K562 (cell line): ENCODE data around the gene CALU. TPM values are rescaled to one million over a fixed set of nuclear protein-coding genes. Genes with fewer than 3 reads are reported as not detected.

Source experiments
- KLF10 ChIP-seq: fragments of 250-450 bp; sonication (Bioruptor Pico); IDR thresholded peaks from 2 replicates; pipeline ENCODE4 v1.6.1; 2021; ENCODE audit warnings: matching md5 sums
- MTA2 ChIP-seq: fragments of 450-650 bp; IDR thresholded peaks from 2 replicates; pipeline ENCODE4 v1.6.1; 2016; ENCODE audit warnings: low read depth
- SIX5 ChIP-seq, 2 experiments: IDR thresholded peaks; 2 replicates each; pipeline ENCODE4 v1.6.1; 2011; ENCODE audit warnings: low read length in 2 of 2, borderline replicate concordance in 1 of 2, low read depth in 1 of 2, mild to moderate bottlenecking in 1 of 2, moderate library complexity in 1 of 2; ENCODE audit not compliant: insufficient read depth in 1 of 2
- TFAM ChIP-seq: fragments of 250-450 bp; sonication (Bioruptor Pico); conservative IDR thresholded peaks from 2 replicates; pipeline ENCODE4 v1.5.0; 2021; ENCODE audit warnings: mild to moderate bottlenecking, moderate library complexity
- ZNF133 ChIP-seq: fragments of 250-450 bp; sonication (Bioruptor Pico); IDR thresholded peaks from 2 replicates; pipeline ENCODE4 v1.4.0; 2020; ENCODE audit warnings: mild to moderate bottlenecking
- ZNF140 ChIP-seq: fragments of 250-450 bp; sonication (Bioruptor Pico); IDR thresholded peaks from 2 replicates; pipeline ENCODE4 v1.8.0; 2021; ENCODE audit warnings: moderate library complexity, mild to moderate bottlenecking, inconsistent platforms
- ZNF408 ChIP-seq: fragments of 250-450 bp; sonication (Bioruptor Pico); IDR thresholded peaks from 2 replicates; pipeline ENCODE4 v1.4.0; 2020; ENCODE audit warnings: low read depth, mild to moderate bottlenecking, moderate library complexity
- polyA plus RNA-seq, 8 experiments: library from polyadenylated mRNA; depleted of rRNA in 4 of 8; stranded (reverse) in 5 of 8; unstranded in 3 of 8; fragments of >200 nt; fragmentation: Nextera tagmentation in 2 of 8; fragmentation: Illumina TruSeq in 1 of 8; extraction: Ambion mirVana in 2 of 8; extraction: Trizol in 1 of 8; gene quantifications; 2 replicates each; pipeline versions ENCODE4 v1.2.1 to v1.2.3, GENCODE V29; 2011 to 2014; ENCODE audit warnings: inconsistent platforms in 1 of 8, missing spikeins in 1 of 8
- total RNA-seq, 7 experiments: library from RNA; depleted of rRNA in 6 of 7; stranded (reverse); fragments of >200 nt in 6 of 7; fragmentation: Illumina TruSeq in 2 of 7; extraction: Trizol in 2 of 7; gene quantifications; 2 replicates each; pipeline versions ENCODE4 v1.2.1 to v1.2.3, GENCODE V29; 2011 to 2021; ENCODE audit warnings: low replicate concordance in 1 of 7
- TF ChIP-seq, protein P1 (sequence below): fragments of 450-650 bp; IDR thresholded peaks from 2 replicates; pipeline ENCODE4 v1.6.1; 2016; ENCODE audit warnings: mild to moderate bottlenecking
- TF ChIP-seq, protein P2 (sequence below): fragments of 250-450 bp; sonication (Bioruptor Pico); IDR thresholded peaks from 2 replicates; pipeline ENCODE4 v1.6.1; 2021; ENCODE audit warnings: mild to moderate bottlenecking
- TF ChIP-seq, protein P3 (sequence below): fragments of 250-450 bp; sonication (Bioruptor Pico); IDR thresholded peaks from 2 replicates; pipeline ENCODE4 v1.8.0; 2022; ENCODE audit warnings: moderate library complexity, mild to moderate bottlenecking, inconsistent platforms
- TF ChIP-seq, protein P4 (sequence below): fragments of 250-450 bp; sonication (Bioruptor Pico); IDR thresholded peaks from 2 replicates; pipeline ENCODE4 v1.5.0; 2021; ENCODE audit warnings: mild to moderate bottlenecking, borderline replicate concordance
- TF ChIP-seq, protein P5 (sequence below): sonication (generic); formaldehyde crosslinking; IDR thresholded peaks from 2 replicates; pipeline ENCODE4 v1.8.1; 2023; ENCODE audit warnings: missing genetic modification reagents, mild to moderate bottlenecking, borderline replicate concordance

The CALU gene
- total and polyA plus RNA-seq, 9 of the 15 experiments (the other 6 are each of a cell fraction or from before 2014, with no cell fraction given): 166 to 286 (median 215) TPM

DNA sequence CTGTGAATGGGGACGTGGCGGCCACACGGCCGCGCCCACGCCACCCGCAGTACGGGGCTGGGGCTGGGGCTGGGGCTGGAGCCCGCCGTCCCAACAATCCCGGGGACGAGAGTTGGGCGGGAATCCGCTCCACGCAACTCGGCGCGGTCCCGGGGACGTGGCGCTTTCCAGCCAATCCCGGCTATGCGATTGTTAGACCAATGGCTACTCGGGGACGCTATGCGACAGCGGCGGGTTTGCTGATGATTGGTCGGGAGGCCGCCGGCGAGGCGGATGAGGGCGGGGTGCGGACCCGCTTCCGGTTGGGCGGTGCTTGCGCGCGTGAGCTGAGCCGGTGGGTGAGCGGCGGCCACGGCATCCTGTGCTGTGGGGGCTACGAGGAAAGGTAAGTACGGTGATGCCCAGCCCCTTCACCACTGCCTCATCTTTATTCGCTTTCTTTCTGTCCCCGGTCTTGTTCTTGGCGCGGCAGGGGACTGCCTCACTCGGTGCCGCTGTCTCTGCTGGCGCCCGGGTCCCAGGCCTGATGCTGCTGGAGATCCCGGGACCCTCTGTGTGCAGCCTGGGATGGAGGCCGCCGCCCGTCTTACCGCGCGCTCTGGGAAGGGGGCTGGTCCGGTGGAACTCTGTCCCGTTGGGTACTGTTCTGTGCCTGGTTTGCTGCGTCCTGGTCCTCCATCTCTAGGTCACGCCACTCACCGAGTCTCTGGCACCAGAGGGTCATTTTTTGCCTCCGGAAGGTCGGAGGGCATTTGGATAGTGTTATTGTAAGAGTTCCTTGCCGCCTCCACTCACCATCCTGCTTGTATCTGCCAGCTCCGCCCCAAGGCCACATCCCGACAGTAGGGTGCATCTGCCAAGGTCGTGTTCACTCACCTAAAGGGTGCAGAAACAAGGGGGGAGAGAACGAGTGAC lies at the start of gene CALU (continued):
- no peak for TF ChIP-seq KLF10 (CRISPR knock-in tag)
- TF ChIP-seq, protein P1, sequence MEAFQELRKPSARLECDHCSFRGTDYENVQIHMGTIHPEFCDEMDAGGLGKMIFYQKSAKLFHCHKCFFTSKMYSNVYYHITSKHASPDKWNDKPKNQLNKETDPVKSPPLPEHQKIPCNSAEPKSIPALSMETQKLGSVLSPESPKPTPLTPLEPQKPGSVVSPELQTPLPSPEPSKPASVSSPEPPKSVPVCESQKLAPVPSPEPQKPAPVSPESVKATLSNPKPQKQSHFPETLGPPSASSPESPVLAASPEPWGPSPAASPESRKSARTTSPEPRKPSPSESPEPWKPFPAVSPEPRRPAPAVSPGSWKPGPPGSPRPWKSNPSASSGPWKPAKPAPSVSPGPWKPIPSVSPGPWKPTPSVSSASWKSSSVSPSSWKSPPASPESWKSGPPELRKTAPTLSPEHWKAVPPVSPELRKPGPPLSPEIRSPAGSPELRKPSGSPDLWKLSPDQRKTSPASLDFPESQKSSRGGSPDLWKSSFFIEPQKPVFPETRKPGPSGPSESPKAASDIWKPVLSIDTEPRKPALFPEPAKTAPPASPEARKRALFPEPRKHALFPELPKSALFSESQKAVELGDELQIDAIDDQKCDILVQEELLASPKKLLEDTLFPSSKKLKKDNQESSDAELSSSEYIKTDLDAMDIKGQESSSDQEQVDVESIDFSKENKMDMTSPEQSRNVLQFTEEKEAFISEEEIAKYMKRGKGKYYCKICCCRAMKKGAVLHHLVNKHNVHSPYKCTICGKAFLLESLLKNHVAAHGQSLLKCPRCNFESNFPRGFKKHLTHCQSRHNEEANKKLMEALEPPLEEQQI: no peak
- no peak for TF ChIP-seq ZNF140 (CRISPR knock-in tag)
- TF ChIP-seq, protein P2, sequence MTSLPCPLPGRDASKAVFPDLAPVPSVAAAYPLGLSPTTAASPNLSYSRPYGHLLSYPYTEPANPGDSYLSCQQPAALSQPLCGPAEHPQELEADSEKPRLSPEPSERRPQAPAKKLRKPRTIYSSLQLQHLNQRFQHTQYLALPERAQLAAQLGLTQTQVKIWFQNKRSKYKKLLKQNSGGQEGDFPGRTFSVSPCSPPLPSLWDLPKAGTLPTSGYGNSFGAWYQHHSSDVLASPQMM: no peak
- no peak for TF ChIP-seq SIX5 (IDR thresholded peaks at IDR 0.05; ENCODE audit: borderline replicate concordance in 1 of 2, insufficient read depth in 1 of 2, low read depth in 1 of 2, low read length in 2 of 2)
- TF ChIP-seq, protein P3, sequence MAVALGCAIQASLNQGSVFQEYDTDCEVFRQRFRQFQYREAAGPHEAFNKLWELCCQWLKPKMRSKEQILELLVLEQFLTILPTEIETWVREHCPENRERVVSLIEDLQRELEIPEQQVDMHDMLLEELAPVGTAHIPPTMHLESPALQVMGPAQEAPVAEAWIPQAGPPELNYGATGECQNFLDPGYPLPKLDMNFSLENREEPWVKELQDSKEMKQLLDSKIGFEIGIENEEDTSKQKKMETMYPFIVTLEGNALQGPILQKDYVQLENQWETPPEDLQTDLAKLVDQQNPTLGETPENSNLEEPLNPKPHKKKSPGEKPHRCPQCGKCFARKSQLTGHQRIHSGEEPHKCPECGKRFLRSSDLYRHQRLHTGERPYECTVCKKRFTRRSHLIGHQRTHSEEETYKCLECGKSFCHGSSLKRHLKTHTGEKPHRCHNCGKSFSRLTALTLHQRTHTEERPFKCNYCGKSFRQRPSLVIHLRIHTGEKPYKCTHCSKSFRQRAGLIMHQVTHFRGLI: peak; percentile 99; the same call in 1 of the 2 replicates
- no peak for TF ChIP-seq ZNF408 (CRISPR knock-in tag)
- TF ChIP-seq ZNF133 (CRISPR knock-in tag): no peak
- no peak for TF ChIP-seq MTA2
- TF ChIP-seq, protein P4, sequence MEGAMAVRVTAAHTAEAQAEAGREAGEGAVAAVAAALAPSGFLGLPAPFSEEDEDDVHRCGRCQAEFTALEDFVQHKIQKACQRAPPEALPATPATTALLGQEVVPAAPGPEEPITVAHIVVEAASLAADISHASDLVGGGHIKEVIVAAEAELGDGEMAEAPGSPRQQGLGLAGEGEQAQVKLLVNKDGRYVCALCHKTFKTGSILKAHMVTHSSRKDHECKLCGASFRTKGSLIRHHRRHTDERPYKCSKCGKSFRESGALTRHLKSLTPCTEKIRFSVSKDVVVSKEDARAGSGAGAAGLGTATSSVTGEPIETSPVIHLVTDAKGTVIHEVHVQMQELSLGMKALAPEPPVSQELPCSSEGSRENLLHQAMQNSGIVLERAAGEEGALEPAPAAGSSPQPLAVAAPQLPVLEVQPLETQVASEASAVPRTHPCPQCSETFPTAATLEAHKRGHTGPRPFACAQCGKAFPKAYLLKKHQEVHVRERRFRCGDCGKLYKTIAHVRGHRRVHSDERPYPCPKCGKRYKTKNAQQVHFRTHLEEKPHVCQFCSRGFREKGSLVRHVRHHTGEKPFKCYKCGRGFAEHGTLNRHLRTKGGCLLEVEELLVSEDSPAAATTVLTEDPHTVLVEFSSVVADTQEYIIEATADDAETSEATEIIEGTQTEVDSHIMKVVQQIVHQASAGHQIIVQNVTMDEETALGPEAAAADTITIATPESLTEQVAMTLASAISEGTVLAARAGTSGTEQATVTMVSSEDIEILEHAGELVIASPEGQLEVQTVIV (CRISPR knock-in tag): no peak
- TF ChIP-seq, protein P5, sequence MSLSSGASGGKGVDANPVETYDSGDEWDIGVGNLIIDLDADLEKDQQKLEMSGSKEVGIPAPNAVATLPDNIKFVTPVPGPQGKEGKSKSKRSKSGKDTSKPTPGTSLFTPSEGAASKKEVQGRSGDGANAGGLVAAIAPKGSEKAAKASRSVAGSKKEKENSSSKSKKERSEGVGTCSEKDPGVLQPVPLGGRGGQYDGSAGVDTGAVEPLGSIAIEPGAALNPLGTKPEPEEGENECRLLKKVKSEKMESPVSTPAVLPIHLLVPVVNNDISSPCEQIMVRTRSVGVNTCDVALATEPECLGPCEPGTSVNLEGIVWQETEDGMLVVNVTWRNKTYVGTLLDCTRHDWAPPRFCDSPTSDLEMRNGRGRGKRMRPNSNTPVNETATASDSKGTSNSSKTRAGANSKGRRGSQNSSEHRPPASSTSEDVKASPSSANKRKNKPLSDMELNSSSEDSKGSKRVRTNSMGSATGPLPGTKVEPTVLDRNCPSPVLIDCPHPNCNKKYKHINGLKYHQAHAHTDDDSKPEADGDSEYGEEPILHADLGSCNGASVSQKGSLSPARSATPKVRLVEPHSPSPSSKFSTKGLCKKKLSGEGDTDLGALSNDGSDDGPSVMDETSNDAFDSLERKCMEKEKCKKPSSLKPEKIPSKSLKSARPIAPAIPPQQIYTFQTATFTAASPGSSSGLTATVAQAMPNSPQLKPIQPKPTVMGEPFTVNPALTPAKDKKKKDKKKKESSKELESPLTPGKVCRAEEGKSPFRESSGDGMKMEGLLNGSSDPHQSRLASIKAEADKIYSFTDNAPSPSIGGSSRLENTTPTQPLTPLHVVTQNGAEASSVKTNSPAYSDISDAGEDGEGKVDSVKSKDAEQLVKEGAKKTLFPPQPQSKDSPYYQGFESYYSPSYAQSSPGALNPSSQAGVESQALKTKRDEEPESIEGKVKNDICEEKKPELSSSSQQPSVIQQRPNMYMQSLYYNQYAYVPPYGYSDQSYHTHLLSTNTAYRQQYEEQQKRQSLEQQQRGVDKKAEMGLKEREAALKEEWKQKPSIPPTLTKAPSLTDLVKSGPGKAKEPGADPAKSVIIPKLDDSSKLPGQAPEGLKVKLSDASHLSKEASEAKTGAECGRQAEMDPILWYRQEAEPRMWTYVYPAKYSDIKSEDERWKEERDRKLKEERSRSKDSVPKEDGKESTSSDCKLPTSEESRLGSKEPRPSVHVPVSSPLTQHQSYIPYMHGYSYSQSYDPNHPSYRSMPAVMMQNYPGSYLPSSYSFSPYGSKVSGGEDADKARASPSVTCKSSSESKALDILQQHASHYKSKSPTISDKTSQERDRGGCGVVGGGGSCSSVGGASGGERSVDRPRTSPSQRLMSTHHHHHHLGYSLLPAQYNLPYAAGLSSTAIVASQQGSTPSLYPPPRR (CRISPR knock-in tag): 0 out of 2 replicates have a peak, but pooled peaks have one; percentile 41
- no peak for TF ChIP-seq TFAM (CRISPR knock-in tag)
